GM13976 (cell line): ENCODE measurements around the gene DGKZ.
A peak's percentile ranks its signal among the peaks of the same experiment; 100 is the strongest.

Experiments used
- DNase-seq: peaks from one replicate; pipeline ENCODE4 v3.0.0; 2012; ENCODE audit warnings: low spot score
- in situ Hi-C: fragments of 300-500 bp; cut with MboI; formaldehyde crosslinking; loops from one replicate; pipeline ENCODE4 v1.12.0; 2022; ENCODE audit warnings: low sequenced_read_pairs, mixed read lengths, inconsistent platforms; ENCODE audit not compliant: unreplicated experiment
- TF ChIP-seq, protein P1 (sequence below): IDR thresholded peaks from 2 replicates; pipeline ENCODE4 v1.5.1; 2012; ENCODE audit warnings: borderline replicate concordance, mild to moderate bottlenecking; ENCODE audit not compliant: insufficient read depth; ENCODE audit errors: extremely low read depth, missing control alignments, control extremely low read depth

The DGKZ gene

DNA sequence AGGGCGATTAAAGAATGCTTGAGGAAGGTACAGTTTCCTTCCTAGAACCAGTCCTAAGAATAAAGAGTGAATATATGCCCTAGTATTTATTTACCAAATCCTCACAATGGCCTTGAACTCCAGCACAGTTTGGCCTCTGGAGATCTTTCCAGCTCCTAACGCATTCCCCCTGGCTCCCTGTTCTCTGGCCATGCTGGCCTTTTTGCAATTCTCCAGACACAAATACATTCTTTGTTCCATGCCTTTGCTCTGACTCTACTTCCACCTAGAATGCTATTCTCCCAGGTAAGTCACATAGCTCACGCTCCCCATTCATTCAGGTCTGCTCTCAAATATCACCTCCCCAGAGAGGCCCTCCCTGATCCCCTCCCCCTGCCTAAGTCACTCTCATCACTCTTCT lies 3.7 kb upstream of the DGKZ start:
- in situ Hi-C loops, result no loop called here
- no peak for DNase-seq
- TF ChIP-seq, protein P1, sequence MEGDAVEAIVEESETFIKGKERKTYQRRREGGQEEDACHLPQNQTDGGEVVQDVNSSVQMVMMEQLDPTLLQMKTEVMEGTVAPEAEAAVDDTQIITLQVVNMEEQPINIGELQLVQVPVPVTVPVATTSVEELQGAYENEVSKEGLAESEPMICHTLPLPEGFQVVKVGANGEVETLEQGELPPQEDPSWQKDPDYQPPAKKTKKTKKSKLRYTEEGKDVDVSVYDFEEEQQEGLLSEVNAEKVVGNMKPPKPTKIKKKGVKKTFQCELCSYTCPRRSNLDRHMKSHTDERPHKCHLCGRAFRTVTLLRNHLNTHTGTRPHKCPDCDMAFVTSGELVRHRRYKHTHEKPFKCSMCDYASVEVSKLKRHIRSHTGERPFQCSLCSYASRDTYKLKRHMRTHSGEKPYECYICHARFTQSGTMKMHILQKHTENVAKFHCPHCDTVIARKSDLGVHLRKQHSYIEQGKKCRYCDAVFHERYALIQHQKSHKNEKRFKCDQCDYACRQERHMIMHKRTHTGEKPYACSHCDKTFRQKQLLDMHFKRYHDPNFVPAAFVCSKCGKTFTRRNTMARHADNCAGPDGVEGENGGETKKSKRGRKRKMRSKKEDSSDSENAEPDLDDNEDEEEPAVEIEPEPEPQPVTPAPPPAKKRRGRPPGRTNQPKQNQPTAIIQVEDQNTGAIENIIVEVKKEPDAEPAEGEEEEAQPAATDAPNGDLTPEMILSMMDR, result no peak

DNA sequence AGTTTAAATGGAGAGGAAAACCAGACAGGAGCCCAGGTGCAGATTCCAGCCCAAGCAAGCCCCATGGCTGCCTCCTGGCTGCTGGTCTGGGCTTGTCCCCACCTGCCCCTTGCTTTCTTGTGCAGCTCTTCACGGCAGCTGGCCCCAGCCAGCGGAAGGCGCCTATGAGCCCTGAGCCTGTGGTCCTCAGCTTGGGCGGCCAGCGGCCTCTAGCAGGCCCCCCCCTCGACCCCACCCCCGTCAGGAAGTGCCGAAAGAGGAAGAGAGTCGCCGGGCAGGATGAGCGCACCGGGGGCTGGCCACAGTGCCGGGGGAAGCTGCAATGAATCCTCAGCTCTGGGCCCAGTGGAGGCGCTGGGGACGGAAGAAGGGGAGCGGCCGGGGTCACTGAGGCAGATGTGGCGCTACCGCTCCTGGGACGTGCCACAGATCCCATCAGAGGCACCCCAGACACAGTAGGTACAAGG lies 2.1 kb upstream of the DGKZ start:
- peak; percentile 78 for DNase-seq
- TF ChIP-seq, protein P1, result no peak
- in situ Hi-C loops, result no loop called here

DNA sequence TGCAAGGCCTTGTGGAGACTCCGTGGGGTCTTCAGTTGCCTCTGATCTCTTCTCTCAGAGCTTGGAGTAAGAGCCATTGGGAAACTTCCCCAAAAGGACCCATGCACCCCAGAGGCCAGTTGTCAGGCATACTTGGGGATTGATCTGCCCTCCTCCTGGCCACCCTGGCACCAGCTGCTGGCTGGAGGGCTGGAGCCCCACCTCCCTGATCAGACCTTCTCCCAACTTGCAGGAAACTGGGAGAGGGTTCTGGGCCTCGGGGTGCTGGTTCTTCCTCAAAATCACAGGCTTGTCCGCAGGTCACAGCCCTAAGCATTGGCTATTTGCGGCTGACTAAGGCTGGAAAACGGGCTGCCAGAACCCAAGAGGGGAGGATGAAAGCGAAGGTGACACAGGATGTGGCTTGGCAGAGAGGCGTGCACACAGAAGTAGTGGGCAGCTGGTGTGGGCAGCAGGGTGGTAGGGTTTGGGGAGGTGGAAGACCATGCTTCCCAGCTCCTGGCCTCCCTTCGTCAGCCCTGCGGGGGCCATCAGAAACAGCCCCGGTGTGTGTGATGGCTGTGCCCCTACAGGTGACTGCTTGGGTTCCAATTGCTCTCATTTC lies 1.3 kb upstream of the DGKZ start:
- no peak for DNase-seq
- TF ChIP-seq, protein P1, result no peak
- in situ Hi-C loops, result no loop called here

DNA sequence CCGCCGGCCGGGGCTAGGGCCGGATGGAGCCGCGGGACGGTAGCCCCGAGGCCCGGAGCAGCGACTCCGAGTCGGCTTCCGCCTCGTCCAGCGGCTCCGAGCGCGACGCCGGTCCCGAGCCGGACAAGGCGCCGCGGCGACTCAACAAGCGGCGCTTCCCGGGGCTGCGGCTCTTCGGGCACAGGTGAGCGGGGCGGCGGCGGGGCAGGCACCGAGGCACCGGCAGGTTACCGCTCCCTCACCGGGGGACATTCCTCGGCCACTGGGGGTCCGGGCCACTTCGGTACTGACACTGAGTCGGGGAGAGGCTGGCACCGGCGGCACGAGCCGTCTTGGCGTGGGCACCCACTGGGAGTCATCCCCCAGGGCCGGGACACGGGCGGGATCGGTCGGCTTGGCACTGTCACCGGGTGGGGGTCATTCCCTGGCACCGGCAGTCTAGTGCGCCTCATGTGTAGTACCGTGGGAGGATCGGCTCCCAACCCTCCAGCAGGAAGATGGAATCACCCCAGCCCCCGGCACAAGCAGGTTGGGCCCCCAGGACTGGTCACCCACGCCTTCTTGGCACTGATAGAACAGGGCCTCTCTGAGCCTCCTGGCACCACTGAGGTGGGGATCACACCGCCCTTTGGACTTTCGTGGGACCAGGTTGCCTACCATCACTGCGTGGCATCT lies 511 bp downstream of the DGKZ start:
- no peak for DNase-seq
- TF ChIP-seq, protein P1, result no peak
- in situ Hi-C loops, result no loop called here

DNA sequence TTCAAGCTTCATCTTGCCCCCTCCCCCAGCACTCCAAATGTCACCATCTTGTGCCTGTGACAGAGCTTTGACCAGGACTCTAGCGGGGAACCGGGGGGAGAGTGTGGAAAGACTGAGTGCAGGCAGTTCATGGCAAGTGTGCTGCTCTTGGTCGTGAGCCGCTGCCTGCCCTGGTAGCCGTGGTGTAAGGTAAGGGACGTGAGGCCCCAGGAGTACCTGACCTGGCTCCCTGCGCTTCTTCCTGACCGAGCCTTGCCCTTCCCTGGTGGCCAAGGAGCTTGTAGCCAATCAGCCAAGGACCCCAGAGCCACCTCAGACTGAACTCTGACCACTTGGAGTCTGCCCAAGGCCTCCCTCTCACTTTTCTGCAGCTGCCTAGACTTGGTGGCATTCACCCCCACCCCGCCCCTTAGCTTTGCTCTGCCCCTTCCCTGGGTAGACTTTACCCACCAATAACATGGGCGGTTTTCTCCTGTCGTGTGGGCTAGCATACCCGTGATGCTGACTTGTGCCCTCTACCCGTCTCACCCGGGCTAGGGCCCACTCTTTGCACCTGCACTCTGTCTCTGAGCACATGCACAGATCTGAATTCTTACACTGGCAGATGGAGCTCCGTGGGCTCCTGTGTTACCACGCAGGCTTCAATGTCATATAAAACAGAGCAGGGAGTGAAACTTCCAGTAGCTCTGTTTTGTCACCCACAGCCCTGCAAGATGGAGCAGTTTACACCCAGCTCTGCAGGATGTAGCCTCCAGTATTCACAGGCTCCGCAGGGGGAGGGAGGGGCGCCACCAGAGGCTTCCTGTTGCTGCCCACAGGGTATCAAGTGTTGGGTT lies 1.5 kb downstream of the DGKZ start:
- DNase-seq, result no peak
- TF ChIP-seq, protein P1, result no peak
- in situ Hi-C loops, result no loop called here

DNA sequence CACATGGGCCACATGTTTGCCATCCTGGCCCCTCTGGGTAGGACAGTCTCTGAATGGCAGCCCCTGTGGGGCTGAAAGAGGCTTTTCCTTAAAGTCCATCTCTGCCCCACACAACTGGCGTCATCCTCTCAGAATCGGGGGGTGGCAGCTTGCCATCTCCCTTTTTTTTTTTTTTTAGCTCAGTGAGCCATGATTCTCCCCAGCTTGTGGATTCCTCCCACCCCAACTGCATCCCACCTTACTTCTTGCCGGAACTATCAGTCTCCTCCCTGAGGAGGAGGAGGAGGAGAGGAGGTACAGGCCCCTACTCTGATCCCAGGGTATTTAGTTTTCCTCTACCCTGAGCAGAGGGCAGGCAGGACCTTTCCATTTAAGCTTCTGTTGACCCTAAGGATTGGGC lies 3.4 kb downstream of the DGKZ start:
- in situ Hi-C loops, result no loop called here
- no peak for DNase-seq
- TF ChIP-seq, protein P1, result no peak
